Measurements from ENCODE around the gene LINGO1. TPM values are rescaled to one million over a fixed set of nuclear protein-coding genes. Genes with fewer than 3 reads are reported as not detected.

Gene LINGO1
- total and polyA plus RNA-seq, 9 of the 15 experiments (the other 6 are each of a cell fraction or from before 2014, with no cell fraction given), result 0.07 to 15.3 (median 2.1) TPM

- POLR2A ChIA-PET, result interaction anchor here (1.2 kb wide), 1 partner anchor 36 kb away, joined by 3 read pairs; no protein-coding TSS in a partner anchor
- Histone ChIP-seq H3K4me1 (replicated peaks in 1 of 2; ENCODE audit: control insufficient read depth in 2 of 2, insufficient read depth in 2 of 2, low read length in 2 of 2) (peaks cover 0 to 16% of the 10 kb centered on the region in 2 experiments; a peak in 3 of 5 replicates), H3K36me3 (ENCODE audit: control insufficient read depth, insufficient read depth, low read length) (no peaks in the 10 kb centered on the region), H3K4me2 (ENCODE audit: insufficient read depth, low read length) (no peak overlapping the region), H4K20me1 (replicated peaks; ENCODE audit: control insufficient read depth, insufficient read depth, low read length) (peaks cover 10% of the 10 kb centered on the region; the same call in 1 of the 2 replicates), H3K9ac (ENCODE audit: insufficient read depth in 1 of 2, low read depth in 2 of 2, low read length in 2 of 2) (peak overlapping the region in 1 of 2 experiments; percentile 72; a peak in 1 of 4 replicates), H3K4me3 (no peak overlapping the region), H3K9me1 (ENCODE audit: control insufficient read depth, insufficient read depth, low read length) (no peaks in the 10 kb centered on the region), H3K27ac (ENCODE audit: extremely low read depth, low read depth, low read length) (no peak overlapping the region), H3K79me2 (ENCODE audit: control insufficient read depth, insufficient read depth, low read length) (no peaks in the 10 kb centered on the region), H2AFZ (ENCODE audit: low read depth, low read length) (no peak overlapping the region), H3K27me3 (ENCODE audit: control insufficient read depth in 2 of 2, insufficient read depth in 2 of 2, low read length in 2 of 2) (peaks cover 21 to 72% of the 10 kb centered on the region in 2 experiments; a peak in 4 of 5 replicates), H3K9me3 (replicated peaks; ENCODE audit: control insufficient read depth, insufficient read depth, low read depth, low read length) (no peaks in the 10 kb centered on the region)
- DNase-seq (ENCODE audit: extremely low read depth in 1 of 4, low spot score in 3 of 4), result no peak
- WGBS (ENCODE audit: insufficient coverage, low coverage, missing lambda C conversion rate), result 6% methylated on average over 10 of the region's 14 CpGs
- BruUV-seq (replicated peaks), result no TSS peak
- TF ChIP-seq, protein P1, sequence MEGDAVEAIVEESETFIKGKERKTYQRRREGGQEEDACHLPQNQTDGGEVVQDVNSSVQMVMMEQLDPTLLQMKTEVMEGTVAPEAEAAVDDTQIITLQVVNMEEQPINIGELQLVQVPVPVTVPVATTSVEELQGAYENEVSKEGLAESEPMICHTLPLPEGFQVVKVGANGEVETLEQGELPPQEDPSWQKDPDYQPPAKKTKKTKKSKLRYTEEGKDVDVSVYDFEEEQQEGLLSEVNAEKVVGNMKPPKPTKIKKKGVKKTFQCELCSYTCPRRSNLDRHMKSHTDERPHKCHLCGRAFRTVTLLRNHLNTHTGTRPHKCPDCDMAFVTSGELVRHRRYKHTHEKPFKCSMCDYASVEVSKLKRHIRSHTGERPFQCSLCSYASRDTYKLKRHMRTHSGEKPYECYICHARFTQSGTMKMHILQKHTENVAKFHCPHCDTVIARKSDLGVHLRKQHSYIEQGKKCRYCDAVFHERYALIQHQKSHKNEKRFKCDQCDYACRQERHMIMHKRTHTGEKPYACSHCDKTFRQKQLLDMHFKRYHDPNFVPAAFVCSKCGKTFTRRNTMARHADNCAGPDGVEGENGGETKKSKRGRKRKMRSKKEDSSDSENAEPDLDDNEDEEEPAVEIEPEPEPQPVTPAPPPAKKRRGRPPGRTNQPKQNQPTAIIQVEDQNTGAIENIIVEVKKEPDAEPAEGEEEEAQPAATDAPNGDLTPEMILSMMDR (IDR thresholded peaks at IDR 0.05 in 2 of 3, conservative IDR thresholded peaks at IDR 0.05 in 1 of 3; ENCODE audit: insufficient read depth in 2 of 3, low read depth in 1 of 3, low read length in 3 of 3), result no peak
- no peak for TF ChIP-seq HMGN3 (IDR thresholded peaks at IDR 0.05; ENCODE audit: borderline replicate concordance, extremely low read depth, insufficient read length, low read depth, low read length)
- no peak for TF ChIP-seq POLR3A (IDR thresholded peaks at IDR 0.05; ENCODE audit: borderline replicate concordance, extremely low read depth, insufficient read depth, insufficient read length)
- TF ChIP-seq SLC30A9 (CRISPR knock-in tag; IDR thresholded peaks at IDR 0.05), result no peak
- TF ChIP-seq ARHGAP35 (IDR thresholded peaks at IDR 0.05; ENCODE audit: partially characterized antibody), result no peak
- TF ChIP-seq KLF13 (tag; IDR thresholded peaks at IDR 0.05; ENCODE audit: borderline replicate concordance, low read depth), result no peak
- TF ChIP-seq HES1 (IDR thresholded peaks at IDR 0.05; ENCODE audit: low read depth), result no peak
- no peak for TF ChIP-seq ZNF197 (CRISPR knock-in tag; IDR thresholded peaks at IDR 0.05; ENCODE audit: low read depth)
- no peak for TF ChIP-seq TCF3 (CRISPR knock-in tag; IDR thresholded peaks at IDR 0.05)
- TF ChIP-seq CC2D1A (IDR thresholded peaks at IDR 0.05), result no peak
- no peak for TF ChIP-seq SP2 (IDR thresholded peaks at IDR 0.05; ENCODE audit: extremely low read depth, low read depth, low read length, poor library complexity, severe bottlenecking)
- no peak for TF ChIP-seq HMGXB4 (CRISPR knock-in tag; IDR thresholded peaks at IDR 0.05)
- TF ChIP-seq SREBF1 (IDR thresholded peaks at IDR 0.05; ENCODE audit: borderline replicate concordance, low read depth, low read length), result no peak
- ATAC-seq, result no peak
- in situ Hi-C loops (cut with MboI) (no loop called here), intact Hi-C loops (cut with micrococcal nuclease) (no loop called here)
- FAIRE-seq, result no peak
- CTCF ChIA-PET (ENCODE audit: low intra/inter-chr PET ratio), result no interaction called here
Observed at GRCh38 chr15:77644543-77645247, 12.0 kb upstream of the LINGO1 start.
